OCI-LY3 (cell line): ENCODE data around the gene TSPAN14.

Experiments
- H2AFZ ChIP-seq: fragments of 200-600, 300-600 bp; shearing (Covaris generic); 2 replicates; pipeline ENCODE4 v1.6.0; 2014; ENCODE audit warnings: antibody characterized with exemption, low read depth, low read length
- H3K27ac ChIP-seq: fragments of 200-600, 300-600 bp; sonication (generic); 2 replicates; pipeline ENCODE4 v1.5.1; 2014; ENCODE audit warnings: mild to moderate bottlenecking, low read length, moderate library complexity, mixed read lengths
- H3K27me3 ChIP-seq: fragments of 200-600, 300-600 bp; sonication (generic); 2 replicates; pipeline ENCODE4 v1.6.1; 2014; ENCODE audit warnings: low read depth, low read length, mixed read lengths
- H3K36me3 ChIP-seq: fragments of 200-600, 300-600 bp; sonication (generic); replicated peaks from 2 replicates; pipeline ENCODE3; 2014; ENCODE audit warnings: low read depth, low read length, mixed read lengths
- H3K4me1 ChIP-seq: fragments of 300-600, 200-600 bp; sonication (generic); 2 replicates; pipeline ENCODE4 v1.6.1; 2014; ENCODE audit warnings: low read length, mixed read lengths
- H3K4me2 ChIP-seq: fragments of 200-600, 300-600 bp; sonication (generic); 2 replicates; pipeline ENCODE4 v1.6.1; 2014; ENCODE audit warnings: low read length, mixed read lengths
- H3K4me3 ChIP-seq: fragments of 300-600, 200-600 bp; sonication (generic); 2 replicates; pipeline ENCODE4 v1.5.1; 2014; ENCODE audit warnings: antibody characterized with exemption, mild to moderate bottlenecking, low read length, moderate library complexity
- H3K79me2 ChIP-seq: fragments of 300-600, 200-600 bp; shearing (Covaris generic); 2 replicates; pipeline ENCODE4 v1.6.1; 2014; ENCODE audit warnings: mild to moderate bottlenecking, low read length, mixed read lengths
- H3K9ac ChIP-seq: fragments of 300-600, 200-600 bp; shearing (Covaris generic); 2 replicates; pipeline ENCODE4 v1.6.0; 2014; ENCODE audit warnings: mild to moderate bottlenecking, low read length, moderate library complexity
- H3K9me3 ChIP-seq: fragments of 200-600, 300-600 bp; shearing (Covaris generic); 2 replicates; pipeline ENCODE4 v1.6.1; 2014; ENCODE audit warnings: low read length, mixed read lengths; ENCODE audit not compliant: insufficient read depth
- H4K20me1 ChIP-seq: fragments of 200-600, 300-600 bp; sonication (generic); 2 replicates; pipeline ENCODE4 v1.6.1; 2016; ENCODE audit warnings: low read length, mixed read lengths; ENCODE audit not compliant: insufficient read depth
- EZH2phosphoT487 ChIP-seq: fragments of 200-600 bp; shearing (Covaris generic); IDR thresholded peaks from 2 replicates; pipeline ENCODE4 v1.6.1; 2018; ENCODE audit warnings: antibody characterized with exemption, mixed run types, low read depth
- TF ChIP-seq, protein P1 (sequence below): fragments of 200-600, 300-600 bp; sonication (generic); IDR thresholded peaks from 2 replicates; pipeline ENCODE4 v1.5.1; 2014; ENCODE audit warnings: antibody characterized with exemption, low read length, low read depth

Gene TSPAN14

GRCh38 chr10:80518143-80518806 is 64.2 kb downstream of the TSPAN14 start:
- Histone ChIP-seq H3K4me1 (no peaks in the 10 kb centered on the region), H3K27me3 (no peaks in the 10 kb centered on the region), H3K9ac (no peak overlapping the region), H3K79me2 (no peaks in the 10 kb centered on the region), H3K9me3 (no peaks in the 10 kb centered on the region), H2AFZ (no peak overlapping the region), H4K20me1 (no peaks in the 10 kb centered on the region), H3K27ac (no peak overlapping the region), H3K36me3 (no peaks in the 10 kb centered on the region), H3K4me3 (no peak overlapping the region), H3K4me2 (no peak overlapping the region)
- TF ChIP-seq EZH2phosphoT487, result no peak
- TF ChIP-seq, protein P1, sequence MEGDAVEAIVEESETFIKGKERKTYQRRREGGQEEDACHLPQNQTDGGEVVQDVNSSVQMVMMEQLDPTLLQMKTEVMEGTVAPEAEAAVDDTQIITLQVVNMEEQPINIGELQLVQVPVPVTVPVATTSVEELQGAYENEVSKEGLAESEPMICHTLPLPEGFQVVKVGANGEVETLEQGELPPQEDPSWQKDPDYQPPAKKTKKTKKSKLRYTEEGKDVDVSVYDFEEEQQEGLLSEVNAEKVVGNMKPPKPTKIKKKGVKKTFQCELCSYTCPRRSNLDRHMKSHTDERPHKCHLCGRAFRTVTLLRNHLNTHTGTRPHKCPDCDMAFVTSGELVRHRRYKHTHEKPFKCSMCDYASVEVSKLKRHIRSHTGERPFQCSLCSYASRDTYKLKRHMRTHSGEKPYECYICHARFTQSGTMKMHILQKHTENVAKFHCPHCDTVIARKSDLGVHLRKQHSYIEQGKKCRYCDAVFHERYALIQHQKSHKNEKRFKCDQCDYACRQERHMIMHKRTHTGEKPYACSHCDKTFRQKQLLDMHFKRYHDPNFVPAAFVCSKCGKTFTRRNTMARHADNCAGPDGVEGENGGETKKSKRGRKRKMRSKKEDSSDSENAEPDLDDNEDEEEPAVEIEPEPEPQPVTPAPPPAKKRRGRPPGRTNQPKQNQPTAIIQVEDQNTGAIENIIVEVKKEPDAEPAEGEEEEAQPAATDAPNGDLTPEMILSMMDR, result no peak

- TF ChIP-seq, protein P1, result no peak
- no peaks in the 10 kb centered on the region for H3K27me3 ChIP-seq
- H3K4me1 ChIP-seq, result no peaks in the 10 kb centered on the region
- no peak overlapping the region for H3K27ac ChIP-seq
- H3K4me2 ChIP-seq, result no peak overlapping the region
- H3K9me3 ChIP-seq, result no peaks in the 10 kb centered on the region
- H4K20me1 ChIP-seq, result no peaks in the 10 kb centered on the region
- no peaks in the 10 kb centered on the region for H3K79me2 ChIP-seq
- no peaks in the 10 kb centered on the region for H3K36me3 ChIP-seq
- H2AFZ ChIP-seq, result no peak overlapping the region
- H3K4me3 ChIP-seq, result no peak overlapping the region
- no peak overlapping the region for H3K9ac ChIP-seq
Measured at GRCh38 chr10:80518807-80519360, 64.8 kb downstream of the TSPAN14 start.

DNA sequence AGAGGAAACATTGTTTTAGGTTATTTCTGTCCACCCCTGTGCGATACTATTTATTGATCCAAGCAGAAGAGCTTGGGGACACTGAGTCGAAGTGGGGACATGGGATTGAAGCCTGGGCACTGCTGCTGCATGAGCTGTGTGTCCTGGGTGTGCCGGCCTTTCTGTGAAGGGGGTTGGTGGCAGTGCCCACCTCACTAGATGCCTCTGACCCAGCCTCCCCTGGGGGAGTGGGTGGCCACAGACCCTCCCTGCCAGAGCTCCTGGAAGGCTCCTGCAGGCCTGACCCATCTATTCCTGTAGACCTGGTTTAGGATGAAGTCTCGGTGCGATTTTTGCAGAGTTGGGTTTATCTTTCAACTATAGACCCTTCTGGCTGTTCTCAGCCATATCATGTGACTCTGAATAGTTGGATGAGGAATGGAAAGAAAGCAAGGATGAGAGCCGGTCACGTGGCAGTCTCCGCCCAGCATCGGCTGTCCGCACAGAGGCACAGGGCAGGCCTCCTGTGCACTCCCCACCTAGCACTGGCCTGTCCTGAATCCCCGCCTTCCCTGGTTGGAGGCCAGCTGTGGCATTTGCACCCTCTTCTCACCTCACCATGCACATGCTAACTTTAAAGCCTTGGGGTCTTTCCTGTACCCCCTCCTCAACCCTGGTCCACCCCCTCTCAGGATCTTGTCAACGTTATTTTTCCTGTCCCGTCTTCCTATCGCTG is 66.0 kb downstream of the TSPAN14 start:
- no peak overlapping the region for H3K4me2 ChIP-seq
- no peak for TF ChIP-seq EZH2phosphoT487
- TF ChIP-seq, protein P1, result no peak
- no peak overlapping the region for H2AFZ ChIP-seq
- no peak overlapping the region for H3K9ac ChIP-seq
- no peak overlapping the region for H3K27ac ChIP-seq
- no peaks in the 10 kb centered on the region for H4K20me1 ChIP-seq
- H3K27me3 ChIP-seq, result no peaks in the 10 kb centered on the region
- H3K36me3 ChIP-seq, result no peaks in the 10 kb centered on the region
- H3K9me3 ChIP-seq, result no peaks in the 10 kb centered on the region
- no peaks in the 10 kb centered on the region for H3K79me2 ChIP-seq
- no peak overlapping the region for H3K4me3 ChIP-seq
- H3K4me1 ChIP-seq, result no peaks in the 10 kb centered on the region

DNA sequence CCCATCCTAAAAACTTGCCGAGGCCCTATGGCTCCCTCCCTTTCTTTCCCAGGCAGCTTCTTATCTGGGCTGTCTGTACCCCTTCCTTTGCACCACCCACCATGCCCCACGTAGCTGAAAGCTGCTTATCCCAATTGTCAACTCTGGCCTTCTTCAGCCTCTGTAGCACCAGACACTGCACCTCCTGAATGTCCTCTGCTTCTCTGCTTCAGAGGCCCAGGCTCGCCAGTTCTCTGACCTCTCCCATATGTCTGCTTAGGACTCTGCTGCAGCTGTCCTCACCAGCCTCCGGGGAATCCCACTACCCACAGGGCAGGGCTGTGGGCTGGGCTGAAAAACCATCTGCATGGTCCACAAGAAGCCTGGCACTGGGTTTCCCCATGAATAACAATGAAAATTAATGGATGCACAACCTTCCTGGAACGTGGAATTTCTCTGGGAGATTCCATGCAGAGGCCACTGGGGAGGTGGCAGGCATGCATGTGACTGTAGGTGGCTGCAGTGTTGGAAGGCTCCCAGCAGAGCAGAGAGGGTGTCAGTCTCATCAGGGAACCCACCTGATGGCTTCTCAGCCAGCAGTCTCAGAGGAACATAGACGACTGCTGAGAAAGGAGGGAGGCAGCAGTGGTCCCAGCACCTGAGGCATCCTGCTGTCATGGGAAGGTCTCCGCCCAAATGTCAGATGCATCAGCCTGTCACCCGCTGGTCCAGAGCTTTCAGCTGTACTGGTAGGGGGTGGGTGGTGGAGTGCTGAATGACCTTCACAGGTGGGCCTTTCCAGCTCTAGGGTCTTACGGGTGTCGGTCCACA is 66.8 kb downstream of the TSPAN14 start:
- H4K20me1 ChIP-seq, result no peaks in the 10 kb centered on the region
- no peaks in the 10 kb centered on the region for H3K4me1 ChIP-seq
- no peaks in the 10 kb centered on the region for H3K79me2 ChIP-seq
- no peaks in the 10 kb centered on the region for H3K36me3 ChIP-seq
- H3K9me3 ChIP-seq, result no peaks in the 10 kb centered on the region
- no peak overlapping the region for H3K9ac ChIP-seq
- TF ChIP-seq, protein P1, result no peak
- no peak for TF ChIP-seq EZH2phosphoT487
- no peak overlapping the region for H3K4me2 ChIP-seq
- H3K4me3 ChIP-seq, result no peak overlapping the region
- H3K27me3 ChIP-seq, result no peaks in the 10 kb centered on the region
- H2AFZ ChIP-seq, result no peak overlapping the region
- no peak overlapping the region for H3K27ac ChIP-seq
